SU-DHL-6 (cell line): ENCODE measurements around the gene SUGCT.

Experiments used
- CTCF ChIP-seq: fragments of 200-600 bp; sonication (generic); IDR thresholded peaks from one replicate; pipeline ENCODE4 v1.5.1; 2017; ENCODE audit warnings: antibody characterized with exemption, mild to moderate bottlenecking, low read length, moderate library complexity; ENCODE audit not compliant: insufficient read depth, poor library complexity, severe bottlenecking
- EZH2phosphoT487 ChIP-seq: fragments of 200-600 bp; sonication (generic), shearing (Covaris generic); conservative IDR thresholded peaks from 2 replicates; pipeline ENCODE4 v1.6.1; 2018; ENCODE audit warnings: mild to moderate bottlenecking, antibody characterized with exemption, low read length, moderate library complexity, mixed read lengths

GRCh38 chr7:40455485-40455884 is 320.7 kb downstream of the SUGCT start:
- no peak for TF ChIP-seq EZH2phosphoT487
- no peak for TF ChIP-seq CTCF
